Cerebellar cortex (tissue), 1 donor: ENCODE measurements around the gene FSTL4.
A peak's percentile ranks its signal among the peaks of the same experiment; 100 is the strongest.

ENCODE experiments used
- DNase-seq: peaks from one replicate; pipeline ENCODE4 v3.0.0-alpha.2; 2015; ENCODE audit warnings: low spot score

The FSTL4 gene

DNA sequence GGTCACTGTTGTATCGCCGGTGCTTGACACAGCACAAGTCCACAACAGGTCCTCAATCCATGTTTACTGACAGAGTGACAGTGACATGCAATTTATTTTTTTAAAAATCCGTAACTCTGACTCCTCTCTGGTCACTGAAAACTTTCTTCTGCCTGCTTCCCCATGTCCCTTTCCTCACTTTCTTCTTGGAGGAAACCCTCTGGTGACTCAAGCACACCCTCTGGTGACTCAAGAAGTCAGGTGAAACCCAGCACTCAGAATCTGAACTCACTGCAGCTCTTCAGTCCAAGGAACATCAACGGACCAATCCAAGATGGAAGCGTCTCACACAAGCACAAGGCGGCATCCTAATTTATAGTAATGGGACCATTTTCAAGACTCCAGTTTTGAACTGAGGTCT lies 245.9 kb downstream of the FSTL4 start:
- no peak for DNase-seq

DNA sequence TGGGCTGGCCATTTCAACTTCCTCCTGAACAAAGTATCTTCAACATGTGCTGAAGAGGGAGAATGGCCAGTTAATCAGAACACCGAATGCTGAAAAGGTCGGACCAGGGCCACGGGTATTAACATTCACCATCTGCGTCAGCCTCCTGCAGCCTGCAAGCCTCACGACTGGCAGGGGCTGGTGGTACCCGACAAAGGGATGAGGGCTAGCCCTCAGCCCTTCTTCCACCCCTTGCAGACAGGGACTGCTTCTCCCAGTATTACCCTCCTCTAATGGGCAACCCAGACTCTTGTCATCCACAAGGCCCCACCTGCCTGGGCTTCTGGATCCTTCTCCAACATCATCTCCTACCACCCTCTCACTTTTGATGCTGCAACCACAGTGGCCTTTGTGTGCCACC lies 246.6 kb downstream of the FSTL4 start:
- DNase-seq: no peak

DNA sequence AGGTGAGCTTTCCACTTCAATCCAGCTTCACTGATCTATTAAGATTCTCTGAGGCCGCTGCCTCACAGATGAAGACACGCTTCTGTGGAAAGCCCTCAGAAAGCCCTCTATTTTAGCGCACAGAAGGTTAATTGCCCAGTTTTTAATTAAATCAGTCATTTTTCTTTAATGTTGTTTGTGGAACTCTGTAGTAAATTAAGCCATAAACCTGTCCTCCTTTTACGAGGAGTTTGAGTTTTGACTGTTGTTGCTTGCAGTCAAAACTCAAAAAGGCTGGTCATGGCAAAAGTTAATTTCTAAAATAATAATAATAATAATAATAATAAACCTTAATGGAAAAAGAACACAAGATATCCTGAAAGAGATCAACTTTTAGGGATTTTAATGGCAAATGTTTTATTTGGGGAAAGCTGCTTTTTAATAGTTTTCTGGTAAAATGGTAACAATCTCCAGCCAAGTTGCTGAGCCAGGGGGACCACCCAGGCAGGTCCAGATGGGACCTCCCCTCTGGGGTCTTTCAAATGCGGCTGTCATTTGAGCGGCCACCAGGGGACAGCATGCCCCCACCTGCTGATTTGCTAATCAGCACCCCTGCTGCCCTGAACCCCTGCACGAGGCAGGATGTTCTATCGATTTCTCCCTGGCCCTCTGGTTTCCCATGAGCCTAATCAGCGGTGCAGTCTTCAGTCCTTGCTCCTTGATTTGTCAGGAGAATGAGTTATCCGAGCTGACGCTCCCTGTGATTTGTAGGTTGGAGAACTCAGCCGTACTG lies 247.2 kb downstream of the FSTL4 start:
- DNase-seq: no peak

DNA sequence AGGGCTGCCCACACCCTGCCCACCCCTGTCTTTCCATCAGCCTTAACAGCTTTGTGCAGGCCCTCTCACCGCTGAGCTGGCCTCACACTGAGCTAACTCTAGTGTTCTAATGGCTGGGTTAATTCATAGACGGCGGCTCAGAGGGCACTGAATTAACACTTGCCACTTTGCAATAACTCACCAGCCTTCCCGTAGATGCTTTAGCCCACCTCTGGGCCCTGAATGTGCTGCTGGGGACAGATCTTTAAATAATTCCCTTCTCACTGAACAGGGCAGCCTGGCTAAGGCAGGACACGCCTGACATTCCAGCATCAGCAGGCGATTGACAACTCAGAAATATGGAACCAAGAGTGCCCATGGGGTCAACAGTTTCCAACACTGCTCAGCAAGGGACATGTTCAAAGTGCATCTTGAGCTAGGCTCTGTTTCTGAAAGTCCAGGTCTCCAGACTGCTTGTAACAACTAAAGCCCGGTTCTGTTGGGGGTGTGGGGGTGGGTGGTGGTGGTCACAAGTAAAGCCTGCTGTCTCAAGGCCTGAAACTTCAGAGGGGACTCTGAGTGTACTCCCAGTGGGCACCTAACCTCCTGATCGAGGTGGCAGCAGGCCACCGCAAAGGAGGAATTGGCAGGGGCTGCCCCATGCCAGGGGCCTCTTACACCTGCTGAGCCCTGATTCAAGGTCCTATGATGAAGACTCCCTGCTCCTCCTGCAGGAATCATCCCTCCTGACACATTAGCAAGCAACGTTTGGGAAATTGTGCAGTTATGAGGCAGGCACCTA lies 248.3 kb downstream of the FSTL4 start:
- no peak for DNase-seq

DNA sequence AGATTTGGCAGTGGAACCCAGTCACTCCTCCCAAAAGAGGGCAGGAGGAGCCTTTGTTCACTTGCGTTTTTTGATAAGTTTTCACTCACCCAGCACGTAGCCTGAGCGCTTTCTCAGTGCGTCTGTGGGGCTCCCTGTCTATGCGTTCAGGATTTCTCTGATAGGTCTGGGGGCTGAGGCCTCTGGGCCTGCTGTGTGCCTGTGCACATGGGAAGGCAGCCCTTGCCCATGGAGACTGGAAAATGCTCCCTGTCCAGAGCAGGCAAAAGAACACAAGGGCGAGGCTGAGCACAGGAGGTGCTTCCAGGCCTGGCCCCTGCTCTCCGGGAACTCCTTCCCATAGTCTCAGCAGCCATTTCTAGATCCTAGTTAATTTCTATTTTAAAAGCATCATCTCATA lies 249.9 kb downstream of the FSTL4 start:
- no peak for DNase-seq

DNA sequence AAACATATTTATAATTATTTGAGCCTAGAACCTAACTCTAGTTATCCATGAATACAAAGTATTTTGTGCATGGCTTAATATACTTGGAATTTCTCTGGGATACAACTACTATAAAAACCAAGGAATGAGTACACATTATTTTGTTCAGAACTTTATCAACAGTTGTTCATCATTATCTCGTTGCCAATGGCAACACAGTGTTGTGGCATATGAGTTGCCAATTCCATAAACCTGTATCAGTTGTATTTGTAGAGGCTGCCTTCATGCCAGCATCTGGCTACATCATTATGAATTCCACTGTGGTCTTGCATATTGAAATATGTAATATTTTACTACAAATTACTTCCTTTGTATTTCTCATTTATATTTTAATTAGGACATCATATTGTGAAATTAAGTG lies 250.4 kb downstream of the FSTL4 start:
- DNase-seq: no peak

DNA sequence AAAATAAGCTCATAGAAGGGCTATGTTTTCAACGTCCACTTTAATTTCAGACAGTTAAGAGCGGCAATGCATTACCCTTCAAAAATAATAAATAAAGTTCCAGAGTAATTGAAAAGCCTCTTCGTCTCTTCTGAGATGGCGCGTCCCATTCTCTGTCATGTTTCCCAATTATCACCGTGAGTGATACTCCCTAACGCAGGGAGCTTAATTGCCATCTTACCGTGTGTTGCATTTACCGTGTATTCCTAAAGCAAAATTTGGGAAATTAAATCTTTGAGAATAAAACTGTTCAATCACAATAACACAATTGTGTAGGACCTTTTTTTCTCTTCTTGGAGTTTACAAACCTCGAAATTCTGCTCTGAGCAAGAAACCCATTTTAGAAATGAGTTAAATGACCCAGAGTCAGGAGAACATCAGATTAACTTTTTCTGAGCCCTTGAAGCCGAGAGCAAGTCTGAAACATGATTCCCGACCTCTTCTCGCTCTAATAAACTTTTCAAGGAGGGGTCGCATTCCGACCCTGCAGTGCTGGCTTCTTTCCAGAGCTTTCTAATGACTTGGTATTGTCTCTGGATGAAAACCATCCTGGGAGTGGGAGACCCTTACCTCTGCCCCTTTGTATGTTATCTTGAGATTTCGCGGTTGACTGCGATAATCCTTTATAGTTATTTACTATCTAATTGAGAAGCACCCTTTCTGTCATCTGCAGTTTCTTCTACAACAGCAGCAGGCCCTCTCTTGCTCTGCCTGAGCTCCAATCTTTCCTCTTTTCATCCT lies 251.5 kb downstream of the FSTL4 start:
- DNase-seq: no peak

DNA sequence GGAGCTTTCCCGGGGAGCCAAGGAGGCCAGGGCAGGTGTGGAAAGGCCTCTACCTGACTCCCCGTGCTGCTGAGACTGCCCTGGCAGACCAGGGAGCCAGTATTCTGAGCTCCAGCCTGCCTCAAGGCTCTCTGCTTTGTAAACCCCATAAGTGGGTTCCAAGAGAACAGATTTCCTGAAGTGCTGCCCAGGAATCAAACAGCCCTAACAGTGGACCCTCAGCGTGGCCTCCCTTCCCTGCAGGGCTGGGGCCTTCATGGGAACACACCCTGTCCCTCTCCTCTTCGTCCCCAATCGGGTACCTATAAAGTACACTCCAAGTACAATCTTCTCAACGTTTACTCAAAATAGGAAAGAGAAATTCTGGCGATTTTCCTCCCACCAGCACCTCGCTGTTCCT lies 252.5 kb downstream of the FSTL4 start:
- DNase-seq: no peak

DNA sequence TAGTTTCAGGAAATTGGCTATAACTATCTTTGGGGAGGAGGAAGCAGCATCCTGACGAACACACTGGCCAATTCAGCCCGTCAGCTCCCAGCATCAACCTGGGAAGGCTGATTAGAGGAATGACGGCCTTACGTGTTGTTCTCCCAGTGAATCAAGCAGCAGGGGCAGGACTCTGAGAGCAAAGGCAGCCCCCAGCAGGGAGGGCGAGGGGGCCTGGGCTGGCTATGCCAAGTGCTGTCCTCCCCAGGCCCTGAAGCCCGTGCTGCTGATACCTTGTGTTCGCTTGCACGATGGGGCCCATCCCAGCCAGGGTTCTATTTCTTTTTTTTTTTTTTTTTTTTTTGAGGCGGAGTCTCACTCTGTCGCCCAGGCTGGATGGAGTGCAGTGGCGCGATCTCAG lies 254.1 kb downstream of the FSTL4 start:
- DNase-seq: no peak

DNA sequence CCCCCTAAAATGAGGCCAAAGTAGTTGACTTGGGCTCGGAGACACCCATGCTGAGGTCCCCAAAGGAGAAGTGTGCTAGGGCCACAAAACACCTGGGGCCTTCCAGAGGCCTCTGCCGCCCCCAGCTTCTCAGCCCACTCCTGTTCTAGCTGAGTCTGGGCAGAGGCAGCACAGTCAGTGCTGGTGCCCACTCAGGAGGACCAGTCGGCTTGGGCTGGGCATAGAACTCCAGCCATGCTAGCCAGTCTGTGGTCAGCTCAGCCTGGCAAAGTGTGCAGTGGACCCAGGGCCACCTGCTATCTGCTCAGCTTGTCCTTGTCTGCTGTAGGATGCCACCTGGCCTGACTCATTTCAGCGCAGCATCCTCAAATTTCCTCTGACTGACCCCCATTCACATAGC lies 254.6 kb downstream of the FSTL4 start:
- no peak for DNase-seq

DNA sequence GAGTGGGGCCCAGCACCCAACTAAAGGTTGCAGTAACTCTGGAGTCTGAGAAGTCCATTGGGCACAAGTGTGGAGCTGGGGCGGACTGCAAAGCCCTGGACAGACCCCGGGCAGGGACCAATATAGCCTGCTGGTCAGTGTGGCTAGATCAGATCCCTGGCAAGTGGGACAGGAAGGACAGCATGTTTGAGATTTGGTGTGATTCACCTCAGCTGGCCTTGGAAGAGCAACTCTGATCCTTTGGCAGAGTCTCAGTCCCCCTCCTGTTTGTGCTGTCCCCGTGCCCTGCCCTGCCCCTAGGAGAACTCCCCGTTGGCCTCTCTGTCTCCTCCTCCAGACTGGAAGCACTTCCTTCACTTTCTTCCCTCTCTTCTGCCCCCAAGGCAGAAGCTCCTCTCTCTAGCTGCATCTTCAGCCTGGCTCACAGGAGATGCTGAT lies 255.3 kb downstream of the FSTL4 start:
- no peak for DNase-seq

DNA sequence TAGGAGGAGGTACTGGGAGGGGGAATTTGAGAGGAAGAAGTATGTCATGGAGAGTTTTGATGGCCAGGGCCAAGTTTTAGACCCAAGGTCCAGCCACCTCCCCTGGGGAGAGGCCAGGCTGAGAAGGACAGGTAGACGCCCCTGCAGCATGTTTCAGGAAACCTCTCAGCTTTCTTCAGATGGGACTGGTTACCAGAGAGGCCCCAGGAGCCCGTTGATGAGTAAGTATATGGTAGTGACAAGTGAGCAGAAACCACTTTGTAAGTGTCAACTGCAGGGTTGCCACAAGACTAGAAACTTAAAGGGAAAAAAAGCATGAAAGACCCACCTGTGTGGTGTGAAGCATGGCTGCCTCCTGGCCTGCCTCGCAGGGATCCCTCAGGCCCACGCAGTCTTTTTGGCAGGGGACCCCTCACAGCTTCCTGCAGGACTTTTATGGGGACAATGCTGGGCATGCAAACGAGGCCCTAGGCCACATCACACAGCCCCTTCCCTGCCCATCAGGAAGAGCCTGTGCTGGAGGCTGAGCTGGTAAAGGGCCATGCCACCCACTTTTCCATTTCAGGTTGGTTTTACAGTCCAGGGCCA lies 255.9 kb downstream of the FSTL4 start:
- DNase-seq: no peak

DNA sequence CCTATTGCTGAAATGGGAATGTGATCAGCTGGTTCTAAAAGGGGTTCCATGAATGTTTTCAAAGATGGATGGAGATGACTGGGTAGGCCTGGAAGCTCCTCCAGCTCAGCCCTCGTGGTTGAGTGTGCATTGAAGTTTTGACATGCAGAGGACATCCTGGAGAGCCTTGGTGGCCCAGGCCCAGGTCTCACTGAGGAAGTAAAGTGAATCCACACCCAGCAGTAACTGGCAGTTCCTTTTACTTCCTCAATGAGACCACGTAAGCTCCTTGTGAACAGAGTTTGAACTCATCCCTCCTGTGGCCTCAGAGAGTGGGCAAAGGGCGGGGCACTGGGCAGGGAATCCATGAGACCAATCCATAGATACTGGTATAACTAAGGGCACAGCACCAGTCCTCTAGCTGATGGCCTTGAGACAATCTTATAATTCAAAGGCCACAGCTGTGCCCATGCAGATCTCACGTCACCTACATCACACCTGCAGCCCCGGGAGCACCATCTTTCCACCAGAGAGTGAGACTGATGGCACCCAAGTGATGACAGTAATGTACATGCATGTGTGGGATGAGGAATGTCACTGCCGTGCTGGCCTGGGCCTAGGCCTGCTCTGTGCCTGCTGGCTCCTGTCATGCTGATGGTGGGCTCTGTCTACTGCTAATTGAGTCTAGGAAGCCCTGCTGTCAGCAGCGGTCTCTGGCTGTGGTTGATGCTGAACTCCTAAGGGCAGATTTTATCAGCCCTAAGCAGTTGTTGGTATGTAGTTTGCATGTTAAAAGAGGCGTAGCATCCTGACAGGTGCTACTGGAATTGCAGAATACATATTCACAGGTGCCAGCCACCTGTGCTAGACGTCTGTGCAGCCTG lies 257.8 kb downstream of the FSTL4 start:
- DNase-seq: no peak

DNA sequence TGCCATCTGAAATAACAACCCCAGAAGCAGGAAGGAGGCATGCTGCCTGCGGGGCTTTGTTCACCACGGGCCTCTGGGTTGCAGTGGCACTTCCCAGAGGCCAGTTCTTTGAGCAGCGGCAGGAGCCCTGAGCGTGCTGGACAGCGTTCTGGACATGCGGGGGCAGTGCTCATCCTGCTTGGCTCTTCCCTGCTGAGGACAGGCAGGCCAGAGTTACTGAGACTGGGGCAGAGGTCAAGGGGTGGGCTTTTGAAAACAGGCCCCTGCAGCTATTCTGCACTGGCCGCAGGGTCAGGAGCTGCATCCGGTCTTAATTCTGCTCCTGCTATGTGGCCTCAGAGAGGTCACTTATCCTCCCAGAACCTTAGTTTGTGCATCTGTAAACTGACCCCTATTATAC lies 258.6 kb downstream of the FSTL4 start:
- no peak for DNase-seq

DNA sequence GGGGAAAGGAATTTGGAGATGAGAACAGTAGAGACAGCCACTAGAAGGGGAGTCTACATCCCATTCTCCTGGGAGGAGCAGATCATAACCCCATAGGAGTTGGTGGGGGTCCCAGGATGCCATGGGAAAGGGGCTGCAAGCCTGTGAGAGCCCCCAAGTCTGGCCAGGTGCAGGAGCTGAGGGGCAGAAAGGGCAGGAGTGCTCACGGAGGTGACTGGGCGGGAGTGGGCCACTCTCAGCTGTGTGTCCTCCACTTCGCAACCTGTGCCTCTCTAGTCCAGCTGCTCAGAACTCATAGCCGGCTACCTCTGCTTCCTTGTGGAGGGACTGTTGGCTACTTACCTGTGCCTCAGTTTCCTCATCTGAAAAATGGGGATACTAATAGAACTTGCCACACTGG lies 263.9 kb downstream of the FSTL4 start:
- DNase-seq: no peak

DNA sequence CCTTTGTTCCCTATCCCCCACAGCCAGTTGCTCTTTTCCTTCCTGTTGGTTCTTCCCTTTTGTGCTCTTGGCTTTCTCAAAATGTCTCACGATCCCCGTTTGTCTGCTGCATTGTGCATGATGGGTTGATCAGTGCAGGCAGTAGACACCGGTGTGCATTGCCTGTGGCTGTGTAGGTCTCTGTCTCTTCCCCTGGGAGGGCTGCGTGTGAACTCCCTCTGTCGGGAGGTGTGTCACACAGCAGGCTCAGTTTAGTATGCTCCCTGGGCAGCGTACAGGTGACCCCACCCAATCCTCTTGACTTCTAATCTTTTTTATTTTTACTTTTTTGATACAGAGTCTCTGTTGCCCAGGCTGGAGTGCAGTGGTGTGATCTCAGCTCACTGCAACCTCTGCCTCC lies 265.3 kb downstream of the FSTL4 start:
- DNase-seq: no peak

DNA sequence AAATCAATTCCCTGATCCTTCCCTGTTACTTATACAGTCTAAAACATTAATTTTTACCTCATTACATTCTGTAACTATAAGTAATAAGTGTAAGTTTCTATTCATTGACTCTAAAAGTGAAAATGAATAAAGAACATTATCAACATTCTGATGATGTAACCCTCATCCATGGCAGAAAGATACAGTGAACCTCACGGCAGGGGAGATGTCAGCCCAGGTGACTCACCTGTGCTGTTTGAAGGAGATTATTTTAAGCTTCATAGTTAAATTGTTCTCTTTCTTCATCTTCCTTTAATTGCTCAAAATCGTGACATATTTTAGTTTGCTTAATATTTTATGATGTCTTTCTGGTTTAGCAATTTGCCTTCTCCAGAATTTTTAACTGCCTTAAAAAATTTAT lies 268.1 kb downstream of the FSTL4 start:
- no peak for DNase-seq

DNA sequence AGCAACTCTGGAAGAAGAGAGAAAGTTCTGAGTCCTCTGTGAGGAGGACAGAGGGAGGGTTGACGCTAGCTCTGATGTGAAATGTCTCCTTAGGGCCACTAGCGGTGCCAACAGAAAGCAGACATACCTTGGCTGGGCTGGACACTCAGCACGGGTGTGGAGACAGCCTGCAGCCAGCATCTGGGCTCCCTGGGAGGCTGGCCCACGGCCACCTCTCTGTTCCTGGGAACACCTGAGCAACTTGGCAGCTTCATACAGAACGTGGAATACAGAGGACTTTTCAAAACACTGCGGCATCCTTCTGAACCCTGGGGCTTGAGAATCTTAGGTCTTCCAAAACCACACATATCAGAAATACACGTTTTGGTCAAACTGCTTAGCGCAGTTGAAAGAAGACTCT lies 269.1 kb downstream of the FSTL4 start:
- peak; percentile 27 for DNase-seq

DNA sequence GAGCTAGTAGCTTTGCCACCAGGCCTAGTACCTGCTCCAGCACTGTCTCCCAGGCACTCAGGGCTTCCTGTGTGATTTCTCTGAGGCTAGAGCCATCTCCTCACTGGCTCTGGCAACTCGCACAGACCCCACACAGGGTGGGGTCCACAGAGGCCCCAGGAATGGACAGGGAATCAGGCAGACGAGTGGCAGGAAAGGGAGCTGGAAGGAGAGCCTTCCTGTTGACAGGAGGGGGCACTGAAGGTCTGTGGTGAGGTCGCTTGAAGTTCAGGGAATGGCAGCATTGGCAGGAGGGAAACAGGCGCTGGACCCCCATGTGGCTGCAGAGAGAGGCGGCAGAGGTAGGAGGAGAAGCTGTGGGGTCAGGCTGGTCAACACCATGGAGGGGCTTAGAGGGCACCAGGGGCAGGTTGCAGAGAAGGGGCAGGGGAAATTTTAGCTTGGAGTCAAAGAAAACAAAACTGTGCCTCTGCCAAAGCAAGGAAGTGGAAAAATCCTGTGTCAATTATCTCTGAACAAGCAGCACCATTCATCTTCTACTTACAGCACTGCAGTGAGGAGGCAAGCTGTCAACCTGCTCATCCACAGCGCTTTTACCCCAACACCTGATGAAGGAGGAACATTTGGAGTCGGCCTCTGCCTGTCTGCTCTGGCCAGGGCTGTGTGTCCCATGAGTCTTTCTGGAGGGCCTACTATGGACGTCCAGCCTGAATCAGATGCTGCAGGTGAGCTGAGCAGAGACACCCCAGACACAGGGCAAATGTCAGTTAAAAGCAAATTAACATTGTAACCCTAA lies 270.2 kb downstream of the FSTL4 start:
- DNase-seq: no peak

DNA sequence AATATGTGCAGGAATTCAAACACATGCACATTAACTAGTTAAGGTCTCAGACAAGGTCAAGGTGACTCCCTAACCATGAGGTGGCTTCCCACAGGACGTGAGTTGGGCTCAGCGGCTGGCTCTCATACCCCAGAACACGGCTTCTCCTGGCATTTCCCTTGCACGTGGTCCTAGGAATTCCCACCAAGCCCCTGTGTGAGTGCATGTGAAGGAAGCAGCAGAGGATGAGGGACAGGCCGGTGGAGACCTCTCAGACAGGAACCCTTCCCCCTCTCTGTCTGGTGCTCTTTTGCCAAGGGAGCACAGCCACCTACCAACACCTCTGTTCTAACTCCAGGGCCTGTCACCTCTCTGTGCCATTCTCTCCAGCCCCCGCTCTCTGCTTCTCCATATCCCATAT lies 271.0 kb downstream of the FSTL4 start:
- DNase-seq: no peak

DNA sequence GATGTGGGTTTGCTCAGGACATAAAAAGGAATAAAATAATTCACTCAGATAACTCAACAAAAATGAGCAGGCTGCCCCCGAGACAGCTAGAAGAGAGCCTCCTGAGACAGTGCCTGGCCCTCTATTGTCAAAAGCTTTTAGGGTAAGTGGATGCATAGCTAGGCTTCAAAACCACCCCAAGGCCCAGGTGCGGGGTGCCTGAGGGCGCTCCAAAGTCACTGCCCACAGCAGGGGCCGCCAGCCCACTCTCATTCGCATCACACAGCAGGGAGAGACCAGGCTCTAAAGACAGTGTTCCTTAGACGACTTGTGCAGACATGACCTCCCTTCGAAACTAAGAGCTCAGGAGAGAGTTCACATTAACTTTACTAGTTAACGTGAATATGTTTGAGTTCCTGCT lies 271.5 kb downstream of the FSTL4 start:
- DNase-seq: no peak
